HEK293 (cell line): Measurements from ENCODE around the gene SFXN4.

ENCODE experiments used
- CTCF ChIA-PET: fragments of 350-600 bp; formaldehyde crosslinking; extraction: SDS; loops from one replicate; lab custom pipeline; 2021; ENCODE audit warnings: antibody characterized with exemption; lab: Yijun Ruan, JAX
- POLR2A ChIA-PET: fragments of 300-600 bp; formaldehyde crosslinking; extraction: SDS; loops from one replicate; lab custom pipeline; 2020; ENCODE audit warnings: antibody characterized with exemption, inconsistent platforms; lab: Yijun Ruan, JAX
- H3K27ac ChIP-seq: fragments of 200-500 bp; sonication (Bioruptor generic); 2 replicates; pipeline ENCODE4 v1.5.1; 2014; ENCODE audit warnings: low read depth, low read length, control low read depth, inconsistent platforms; ENCODE audit errors: extremely low read depth
- H3K36me3 ChIP-seq, 2 experiments: fragments of 200-500 bp in 1 of 2; sonication (Bioruptor generic) in 1 of 2; 1 replicate in 1 of 2; 2 replicates in 1 of 2; pipeline ENCODE4 v1.5.1; 2014 to 2017; ENCODE audit warnings: inconsistent platforms in 2 of 2, low read length in 2 of 2; ENCODE audit not compliant: control insufficient read depth in 2 of 2, insufficient read depth in 1 of 2
- H3K4me1 ChIP-seq: fragments of 200-500 bp; sonication (Bioruptor generic); 2 replicates; pipeline ENCODE4 v1.5.1; 2014; ENCODE audit warnings: mild to moderate bottlenecking, low read length, inconsistent platforms; ENCODE audit not compliant: control insufficient read depth, insufficient read depth
- H3K4me3 ChIP-seq: 2 replicates; pipeline ENCODE4 v1.5.1; 2011; ENCODE audit warnings: low read depth, mild to moderate bottlenecking, control low read depth, low read length, moderate library complexity
- H3K9me3 ChIP-seq: fragments of 200-500 bp; sonication (Bioruptor generic); 2 replicates; pipeline ENCODE4 v1.5.1; 2014; ENCODE audit warnings: low read depth, low read length, inconsistent platforms; ENCODE audit not compliant: control insufficient read depth, insufficient read depth
- ELK4 ChIP-seq: IDR thresholded peaks from 2 replicates; pipeline ENCODE4 v1.6.1; 2011; ENCODE audit warnings: mild to moderate bottlenecking, low read depth, low read length, borderline replicate concordance
- HIC1 ChIP-seq: fragments of 450-650 bp; formaldehyde crosslinking; IDR thresholded peaks from 2 replicates; pipeline ENCODE4 v1.5.1; 2016; ENCODE audit warnings: missing biosample characterization, missing genetic modification characterization
- INSM2 ChIP-seq: fragments of 450-650 bp; formaldehyde crosslinking; IDR thresholded peaks from 2 replicates; pipeline ENCODE4 v1.5.1; 2016; ENCODE audit warnings: missing biosample characterization, missing genetic modification characterization
- KLF8 ChIP-seq: fragments of 450-650 bp; formaldehyde crosslinking; IDR thresholded peaks from 2 replicates; pipeline ENCODE4 v1.5.1; 2016; ENCODE audit warnings: missing biosample characterization, missing genetic modification characterization
- KLF9 ChIP-seq: fragments of 450-650 bp; formaldehyde crosslinking; IDR thresholded peaks from 2 replicates; pipeline ENCODE4 v1.5.1; 2016; ENCODE audit warnings: missing biosample characterization, missing genetic modification characterization, low read depth
- REST ChIP-seq: fragments of 450-650 bp; formaldehyde crosslinking; IDR thresholded peaks from 2 replicates; pipeline ENCODE4 v1.5.1; 2016; ENCODE audit warnings: missing biosample characterization, missing genetic modification characterization
- ZBTB1 ChIP-seq: fragments of 450-650 bp; formaldehyde crosslinking; IDR thresholded peaks from 2 replicates; pipeline ENCODE4 v1.5.1; 2016; ENCODE audit warnings: missing biosample characterization, missing genetic modification characterization
- ZFP3 ChIP-seq: fragments of 450-650 bp; formaldehyde crosslinking; IDR thresholded peaks from 2 replicates; pipeline ENCODE4 v1.5.1; 2016; ENCODE audit warnings: low read depth, missing biosample characterization, missing genetic modification characterization
- ZNF121 ChIP-seq: fragments of 450-650 bp; formaldehyde crosslinking; IDR thresholded peaks from 2 replicates; pipeline ENCODE4 v1.5.1; 2016; ENCODE audit warnings: missing biosample characterization, missing genetic modification characterization
- ZNF155 ChIP-seq: fragments of 450-650 bp; formaldehyde crosslinking; IDR thresholded peaks from 2 replicates; pipeline ENCODE4 v1.5.1; 2016; ENCODE audit warnings: missing biosample characterization, missing genetic modification characterization
- ZNF16 ChIP-seq: fragments of 450-650 bp; formaldehyde crosslinking; IDR thresholded peaks from 2 replicates; pipeline ENCODE4 v1.5.1; 2016; ENCODE audit warnings: low read depth, missing biosample characterization, missing genetic modification characterization
- ZNF174 ChIP-seq: fragments of 450-650 bp; formaldehyde crosslinking; IDR thresholded peaks from 2 replicates; pipeline ENCODE4 v1.5.0; 2017; ENCODE audit warnings: missing biosample characterization, mild to moderate bottlenecking, missing genetic modification characterization
- ZNF23 ChIP-seq: fragments of 450-650 bp; formaldehyde crosslinking; IDR thresholded peaks from 2 replicates; pipeline ENCODE4 v1.5.1; 2016; ENCODE audit warnings: missing biosample characterization, missing genetic modification characterization, borderline replicate concordance
- ZNF335 ChIP-seq: fragments of 450-650 bp; formaldehyde crosslinking; conservative IDR thresholded peaks from 2 replicates; pipeline ENCODE4 v1.5.1; 2016; ENCODE audit warnings: missing biosample characterization, missing genetic modification characterization
- ZNF37A ChIP-seq: fragments of 450-650 bp; IDR thresholded peaks from 2 replicates; pipeline ENCODE4 v1.5.1; 2018; ENCODE audit warnings: missing biosample characterization, missing genetic modification characterization
- ZNF510 ChIP-seq: fragments of 450-650 bp; formaldehyde crosslinking; IDR thresholded peaks from 2 replicates; pipeline ENCODE4 v1.5.1; 2018; ENCODE audit warnings: mild to moderate bottlenecking, missing genetic modification characterization, missing biosample characterization; ENCODE audit not compliant: insufficient replicate concordance
- ZNF514 ChIP-seq: fragments of 450-650 bp; formaldehyde crosslinking; IDR thresholded peaks from 2 replicates; pipeline ENCODE4 v1.5.1; 2016; ENCODE audit warnings: missing biosample characterization, missing genetic modification characterization
- ZNF610 ChIP-seq: fragments of 450-650 bp; formaldehyde crosslinking; IDR thresholded peaks from 2 replicates; pipeline ENCODE4 v1.5.1; 2016; ENCODE audit warnings: missing biosample characterization, missing genetic modification characterization, borderline replicate concordance
- ZNF626 ChIP-seq: fragments of 450-650 bp; sonication (Bioruptor Pico); formaldehyde crosslinking; IDR thresholded peaks from 2 replicates; pipeline ENCODE4 v1.5.1; 2018; ENCODE audit warnings: missing biosample characterization, missing genetic modification characterization, inconsistent platforms
- ZNF707 ChIP-seq: fragments of 450-650 bp; formaldehyde crosslinking; IDR thresholded peaks from 2 replicates; pipeline ENCODE4 v1.5.1; 2016; ENCODE audit warnings: missing biosample characterization, missing genetic modification characterization
- ZNF747 ChIP-seq: fragments of 450-650 bp; formaldehyde crosslinking; IDR thresholded peaks from 2 replicates; pipeline ENCODE4 v1.5.1; 2016; ENCODE audit warnings: missing biosample characterization, missing genetic modification characterization

The SFXN4 gene

GRCh38 chr10:119176166-119176565 lies 10.7 kb upstream of the SFXN4 start:
- H3K36me3 ChIP-seq = peaks cover 35 to 57% of the 10 kb centered on the region in 2 experiments
- ChIA-PET POLR2A (interaction anchor here (1.9 kb wide), 1 partner anchor 11 kb away, joined by 6 read pairs; the partner anchor contains the start of gene SFXN4), CTCF (interaction anchor here (0.5 to 1.4 kb wide), 3 partner anchors 9 to 93 kb away, joined by 3 to 4 read pairs (median 3); no protein-coding TSS in a partner anchor)
- TF ChIP-seq ZNF37A (tag by site-specific recombination) = no peak
- TF ChIP-seq ZNF610 = no peak
- no peak for TF ChIP-seq ZNF23 (tag by site-specific recombination)
- no peak for TF ChIP-seq HIC1 (tag by site-specific recombination)
- TF ChIP-seq ZNF514 (tag by site-specific recombination) = no peak
- TF ChIP-seq ZNF707 (tag by site-specific recombination) = no peak
- TF ChIP-seq ZNF335 (tag by site-specific recombination) = no peak
- no peak for TF ChIP-seq KLF8 (tag by site-specific recombination)
- no peak for TF ChIP-seq ZBTB1
- TF ChIP-seq ZNF747 = no peak
- H3K9me3 ChIP-seq = no peaks in the 10 kb centered on the region
- H3K27ac ChIP-seq = no peak overlapping the region
- H3K4me3 ChIP-seq = no peak overlapping the region
- H3K4me1 ChIP-seq = peaks cover 3% of the 10 kb centered on the region; the same call in 1 of the 2 replicates

- CTCF ChIA-PET = no interaction called here
- TF ChIP-seq ELK4 (no peak), ZNF174 (tag by site-specific recombination) (no peak), ZNF121 (tag by site-specific recombination) (no peak), ZNF626 (tag by site-specific recombination) (no peak), ZNF16 (no peak), ZNF510 (tag by site-specific recombination) (no peak), REST (tag by site-specific recombination) (no peak), ZFP3 (tag by site-specific recombination) (no peak), ZNF155 (tag by site-specific recombination) (no peak), KLF9 (tag by site-specific recombination) (no peak), INSM2 (tag by site-specific recombination) (no peak)
- Histone ChIP-seq H3K27ac (no peak overlapping the region), H3K36me3 (peaks cover 50 to 77% of the 10 kb centered on the region in 2 experiments), H3K4me3 (no peak overlapping the region), H3K9me3 (no peaks in the 10 kb centered on the region), H3K4me1 (peaks cover 2% of the 10 kb centered on the region; the same call in 1 of the 2 replicates)
- POLR2A ChIA-PET = interaction anchor here (0.7 kb wide), 1 partner anchor 477 kb away, joined by 3 read pairs; the partner anchor contains the start of gene BAG3
These were observed 8.6 kb upstream of the SFXN4 start for GRCh38 chr10:119174109-119174508.
